ENCODE data around the gene CHID1. TPM values are rescaled to one million over a fixed set of nuclear protein-coding genes. Genes with fewer than 3 reads are reported as not detected.

CHID1 gene
- total RNA-seq, 2 experiments from 2014 or later: 61.5 to 61.6 TPM

DNA sequence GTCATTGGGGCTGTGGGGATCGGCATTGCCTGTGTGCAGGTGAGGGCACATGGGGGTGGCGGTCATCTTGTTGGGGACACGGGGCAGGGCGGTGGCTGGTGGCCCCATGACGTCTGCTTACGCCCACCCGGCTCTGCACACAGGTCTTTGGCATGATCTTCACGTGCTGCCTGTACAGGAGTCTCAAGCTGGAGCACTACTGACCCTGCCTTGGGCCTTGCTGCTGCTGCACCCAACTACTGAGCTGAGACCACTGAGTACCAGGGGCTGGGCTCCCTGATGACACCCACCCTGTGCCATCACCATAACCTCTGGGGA lies 72.7 kb downstream of the CHID1 start:
- POLR2A ChIA-PET: no interaction called here
- DNase-seq: no peak
- Mint-ChIP-seq H3K9me3 (no peaks in the 10 kb centered on the region), H3K27ac (no peak overlapping the region), H3K4me3 (no peak overlapping the region), H3K27me3 (no peaks in the 10 kb centered on the region), H3K36me3 (peaks cover 5% of the 10 kb centered on the region), H3K4me1 (ENCODE audit: low read depth) (peaks cover 23% of the 10 kb centered on the region)
- intact Hi-C loops (cut with micrococcal nuclease): no loop called here
- CTCF ChIA-PET: interaction anchor here (1.4 kb wide), 1 partner anchor 10 kb away, joined by 4 read pairs; no protein-coding TSS in a partner anchor

GRCh38 chr11:837189-837989 lies 73.2 kb downstream of the CHID1 start:
- peaks cover 5% of the 10 kb centered on the region for H3K36me3 Mint-ChIP-seq
- ChIA-PET POLR2A (interaction anchor here (1.5 kb wide), 1 partner anchor 11 kb away, joined by 4 read pairs; no protein-coding TSS in a partner anchor), CTCF (no interaction called here)
- intact Hi-C loops (cut with micrococcal nuclease): no loop called here
- H3K9me3 Mint-ChIP-seq: no peaks in the 10 kb centered on the region
- H3K27ac Mint-ChIP-seq: no peak overlapping the region
- H3K4me1 Mint-ChIP-seq (ENCODE audit: low read depth): peaks cover 23% of the 10 kb centered on the region
- no peak overlapping the region for H3K4me3 Mint-ChIP-seq
- DNase-seq: no peak
- H3K27me3 Mint-ChIP-seq: no peaks in the 10 kb centered on the region

- CTCF ChIA-PET: no interaction called here
Observed at GRCh38 chr11:836700-837099, 73.9 kb downstream of the CHID1 start.

DNA sequence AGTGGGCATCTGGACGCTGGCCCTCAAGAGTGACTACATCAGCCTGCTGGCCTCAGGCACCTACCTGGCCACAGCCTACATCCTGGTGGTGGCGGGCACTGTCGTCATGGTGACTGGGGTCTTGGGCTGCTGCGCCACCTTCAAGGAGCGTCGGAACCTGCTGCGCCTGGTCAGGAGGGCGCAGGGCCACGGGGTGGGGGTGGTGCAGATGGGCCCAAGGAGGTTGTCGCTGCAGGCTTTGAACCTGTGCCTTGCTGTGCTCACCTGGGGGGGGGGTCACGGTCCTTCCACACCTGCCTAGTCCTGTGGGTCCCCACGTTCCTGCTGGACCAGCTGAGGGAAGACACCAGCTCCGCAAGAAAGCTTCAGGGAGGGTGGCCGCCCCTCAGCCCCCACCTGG lies 74.3 kb downstream of the CHID1 start:
- DNase-seq: no peak
- H3K9me3 Mint-ChIP-seq: no peaks in the 10 kb centered on the region
- ChIA-PET POLR2A (interaction anchor here (1.5 kb wide), 1 partner anchor 10 kb away, joined by 4 read pairs; no protein-coding TSS in a partner anchor), CTCF (no interaction called here)
- H3K27ac Mint-ChIP-seq: no peak overlapping the region
- H3K4me1 Mint-ChIP-seq (ENCODE audit: low read depth): peaks cover 27% of the 10 kb centered on the region
- peaks cover 8% of the 10 kb centered on the region for H3K27me3 Mint-ChIP-seq
- H3K4me3 Mint-ChIP-seq: no peak overlapping the region
- H3K36me3 Mint-ChIP-seq: peaks cover 5% of the 10 kb centered on the region
- intact Hi-C loops (cut with micrococcal nuclease): no loop called here

More at GRCh38 chr11:836700-837099, 73.9 kb downstream of the CHID1 start:
- intact Hi-C loops (cut with micrococcal nuclease): no loop called here
- Mint-ChIP-seq H3K4me3 (no peak overlapping the region), H3K4me1 (ENCODE audit: low read depth) (peaks cover 25% of the 10 kb centered on the region), H3K27me3 (peaks cover 5% of the 10 kb centered on the region), H3K27ac (no peak overlapping the region), H3K9me3 (no peaks in the 10 kb centered on the region), H3K36me3 (peaks cover 5% of the 10 kb centered on the region)
- DNase-seq: no peak
- POLR2A ChIA-PET: interaction anchor here (1.5 kb wide), 1 partner anchor 10 kb away, joined by 4 read pairs; no protein-coding TSS in a partner anchor

DNA sequence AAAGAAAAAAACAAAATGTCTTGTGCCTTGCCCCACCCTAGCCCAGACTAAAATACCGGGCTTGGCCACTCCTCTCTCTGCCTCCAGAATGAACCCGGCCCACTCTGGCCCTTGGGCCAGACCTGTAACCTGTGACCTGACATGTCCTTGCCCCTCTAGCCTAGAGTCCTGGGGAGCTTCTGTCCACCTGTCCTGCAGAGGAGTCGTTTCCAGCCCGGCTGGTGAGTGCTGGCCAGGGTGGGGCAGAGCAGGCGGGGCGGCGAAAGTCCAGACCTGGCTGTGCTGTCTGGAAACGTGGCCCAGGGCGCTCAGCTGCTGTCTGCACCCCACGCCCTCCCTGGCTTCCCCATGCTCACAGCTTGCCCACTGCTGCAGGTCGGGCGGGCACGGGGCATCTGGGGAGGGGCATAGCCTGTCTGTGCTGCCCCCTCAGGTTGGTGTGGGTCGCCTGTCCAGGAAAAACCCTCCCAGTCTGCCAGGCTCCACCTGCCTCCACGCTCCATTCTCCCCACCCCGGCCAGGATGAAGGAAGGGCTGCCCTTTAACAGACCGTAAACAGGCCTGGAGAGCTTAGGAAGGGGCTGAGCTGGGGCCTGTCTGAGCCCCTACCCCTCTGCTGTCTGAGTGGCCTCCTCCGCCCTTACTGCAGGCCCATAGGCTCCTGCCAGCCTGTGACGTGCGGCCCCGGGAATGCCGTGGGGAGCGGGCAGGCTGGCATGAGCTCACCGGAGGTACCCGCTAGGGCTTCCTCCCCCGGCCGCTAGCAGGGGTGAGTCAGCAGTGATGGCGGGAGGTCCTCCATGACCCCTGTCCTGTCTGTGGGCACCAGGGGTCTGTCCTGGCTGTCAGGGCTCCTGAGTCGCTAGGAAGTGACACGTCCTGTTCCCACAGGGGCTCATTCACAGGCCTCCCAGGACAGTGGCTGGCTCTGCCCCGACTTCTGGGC lies 76.0 kb downstream of the CHID1 start:
- POLR2A ChIA-PET: interaction anchor here (2.2 kb wide), 1 partner anchor 8 kb away, joined by 12 read pairs; the partner anchor contains the start of genes POLR2L and TSPAN4
- DNase-seq: no peak
- intact Hi-C loops (cut with micrococcal nuclease): no loop called here

DNA sequence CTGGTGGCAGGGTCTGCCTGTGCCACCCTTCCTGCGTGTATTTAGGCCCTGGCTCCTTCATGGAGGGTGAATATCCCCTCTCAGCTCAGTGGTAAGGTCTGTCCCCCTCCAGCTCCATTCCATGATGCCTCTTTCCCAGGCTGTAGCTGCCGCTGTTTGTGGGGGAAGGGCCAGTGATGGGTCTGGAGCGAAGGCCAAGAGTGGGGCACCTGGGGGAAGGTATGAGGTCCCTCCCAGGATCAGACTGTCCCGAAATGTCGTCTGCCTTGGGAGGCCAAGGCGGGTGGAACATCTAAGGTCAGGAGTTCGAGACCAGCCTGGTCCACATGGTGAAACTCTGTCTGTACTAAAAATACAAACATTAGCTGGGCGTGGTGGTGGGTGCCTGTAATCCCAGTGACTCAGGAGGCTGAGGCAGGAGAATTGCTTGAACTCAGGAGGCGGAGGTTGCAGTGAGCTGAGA lies 76.7 kb downstream of the CHID1 start:
- Mint-ChIP-seq H3K4me3 (peak overlapping the region; percentile 65), H3K27me3 (peaks cover 21% of the 10 kb centered on the region), H3K27ac (no peak overlapping the region), H3K4me1 (ENCODE audit: low read depth) (peaks cover 22% of the 10 kb centered on the region), H3K9me3 (no peaks in the 10 kb centered on the region), H3K36me3 (peaks cover 1% of the 10 kb centered on the region)
- ChIA-PET POLR2A (interaction anchor here (1.7 to 2.2 kb wide), 2 partner anchors 9 to 14 kb away, joined by 7 to 12 read pairs; partner anchors contain the start of genes PNPLA2, POLR2L and TSPAN4), CTCF (no interaction called here)
- intact Hi-C loops (cut with micrococcal nuclease): no loop called here
- DNase-seq: no peak

More for the DNA sequence above, 76.0 kb downstream of the CHID1 start:
- Mint-ChIP-seq H3K27ac (no peak overlapping the region), H3K4me3 (no peak overlapping the region), H3K27me3 (peaks cover 14% of the 10 kb centered on the region), H3K4me1 (ENCODE audit: low read depth) (peaks cover 18% of the 10 kb centered on the region), H3K9me3 (no peaks in the 10 kb centered on the region), H3K36me3 (peaks cover 2% of the 10 kb centered on the region)
- CTCF ChIA-PET: interaction anchor here (0.5 kb wide), 1 partner anchor 554 kb away, joined by 3 read pairs; no protein-coding TSS in a partner anchor

DNA sequence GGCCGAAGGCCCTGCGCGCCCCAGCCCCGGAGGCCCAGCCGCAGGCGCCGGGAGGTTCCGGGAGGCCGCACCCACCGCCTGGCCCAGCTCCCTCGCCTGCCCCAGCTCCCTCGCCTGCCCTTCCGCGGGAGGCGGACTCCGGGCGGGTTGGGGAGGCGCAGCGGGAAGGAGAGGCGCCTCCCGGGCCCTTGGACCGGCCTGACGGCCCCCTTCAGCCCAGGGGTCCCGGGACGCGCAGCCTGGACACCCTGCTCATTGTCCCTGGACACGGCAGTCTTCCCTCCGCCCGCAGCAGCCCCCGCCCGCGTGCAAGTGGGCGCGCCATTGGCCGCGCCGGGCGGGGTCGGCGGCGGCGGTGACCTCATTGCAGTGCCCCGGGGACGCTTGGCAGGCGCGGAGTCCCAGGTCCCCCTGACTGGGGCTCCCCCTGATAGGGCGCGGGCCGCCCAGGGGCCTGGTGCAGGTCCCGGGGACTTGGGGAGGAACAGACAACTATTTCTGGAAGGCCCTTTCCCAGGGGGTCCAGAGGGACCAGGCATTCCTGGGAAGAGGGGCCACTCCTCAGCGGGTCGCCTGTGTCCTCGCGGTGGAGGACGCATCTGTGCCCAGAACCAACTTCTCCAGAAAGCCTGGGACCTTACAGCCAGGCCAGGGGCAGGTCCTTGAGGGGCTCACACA lies 77.4 kb downstream of the CHID1 start:
- CTCF ChIA-PET: interaction anchor here (1.2 kb wide), 2 partner anchors 10 to 14 kb away, joined by 3 to 5 read pairs; partner anchors contain the start of genes POLR2L and TSPAN4

GRCh38 chr11:832529-833113 lies 78.0 kb downstream of the CHID1 start, which contains the start of gene CD151:
Gene CD151 (plus strand): TSS chr11:832952. CDS start chr11:836070, 3,118 bp downstream.
- DNase-seq: peak; percentile 67
- H3K27ac Mint-ChIP-seq: no peak within 1 kb of the TSS
- H3K4me1 Mint-ChIP-seq (ENCODE audit: low read depth): peaks cover 27% of the 10 kb centered on the region
- POLR2A ChIA-PET: interaction anchor here (1.7 to 2.2 kb wide), 2 partner anchors 10 to 13 kb away, joined by 7 to 12 read pairs; partner anchors contain the start of genes PNPLA2, POLR2L and TSPAN4
- H3K36me3 Mint-ChIP-seq: no peaks in the 10 kb centered on the region
- H3K4me3 Mint-ChIP-seq: peak within 1 kb of the TSS; percentile 65
- CTCF ChIA-PET: interaction anchor here (1.2 kb wide), 2 partner anchors 10 to 15 kb away, joined by 3 to 5 read pairs; partner anchors contain the start of genes POLR2L and TSPAN4
- H3K9me3 Mint-ChIP-seq: no peaks in the 10 kb centered on the region
- peaks cover 33% of the 10 kb centered on the region for H3K27me3 Mint-ChIP-seq
- intact Hi-C loops (cut with micrococcal nuclease): loop anchor here (1.0 kb wide), 1 partner anchor 10 kb away; the partner anchor contains the start of genes POLR2L and TSPAN4

More for the DNA sequence above, 77.4 kb downstream of the CHID1 start:
- no peak overlapping the region for H3K27ac Mint-ChIP-seq
- peak; percentile 50 for DNase-seq
- peaks cover 26% of the 10 kb centered on the region for H3K27me3 Mint-ChIP-seq
- H3K9me3 Mint-ChIP-seq: no peaks in the 10 kb centered on the region
- peak overlapping the region; percentile 65 for H3K4me3 Mint-ChIP-seq
- H3K36me3 Mint-ChIP-seq: no peaks in the 10 kb centered on the region
- intact Hi-C loops (cut with micrococcal nuclease): no loop called here
- peaks cover 24% of the 10 kb centered on the region for H3K4me1 Mint-ChIP-seq (ENCODE audit: low read depth)
- POLR2A ChIA-PET: interaction anchor here (1.7 to 2.2 kb wide), 2 partner anchors 10 to 14 kb away, joined by 7 to 12 read pairs; partner anchors contain the start of genes PNPLA2, POLR2L and TSPAN4

DNA sequence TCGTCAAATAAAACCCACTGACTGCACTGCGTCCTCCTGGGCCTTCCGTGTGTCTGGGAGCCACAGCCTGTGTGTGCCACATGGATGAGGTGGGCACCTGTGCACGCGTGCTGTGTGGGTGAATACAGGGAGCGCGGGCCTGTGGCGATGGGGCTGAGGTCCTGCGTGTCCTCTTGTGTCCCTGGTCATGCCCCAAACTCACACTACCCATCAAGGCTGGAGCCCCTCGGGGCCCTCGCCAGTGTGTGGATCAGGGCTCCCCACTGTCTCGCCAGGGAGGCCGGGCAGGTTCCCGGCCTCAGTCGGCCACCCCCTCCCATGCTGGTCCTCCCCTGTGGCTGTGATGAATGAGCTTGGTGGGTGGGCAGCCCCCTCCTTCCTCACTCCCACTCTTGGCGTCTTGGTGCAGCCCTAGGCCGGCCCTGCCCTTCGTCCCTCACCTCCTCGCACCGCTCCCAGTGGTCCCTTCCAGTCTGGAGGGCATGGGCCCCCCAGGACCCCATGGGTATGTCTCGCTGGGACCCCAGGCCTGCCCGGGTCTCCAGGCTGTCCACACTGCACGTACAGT lies 78.6 kb downstream of the CHID1 start:
- Mint-ChIP-seq H3K27me3 (peaks cover 35% of the 10 kb centered on the region), H3K4me3 (no peak overlapping the region), H3K27ac (no peak overlapping the region), H3K4me1 (ENCODE audit: low read depth) (peaks cover 30% of the 10 kb centered on the region), H3K36me3 (no peaks in the 10 kb centered on the region), H3K9me3 (no peaks in the 10 kb centered on the region)
- DNase-seq: no peak
- POLR2A ChIA-PET: interaction anchor here (1.7 kb wide), 1 partner anchor 13 kb away, joined by 7 read pairs; the partner anchor contains the start of gene PNPLA2
- intact Hi-C loops (cut with micrococcal nuclease): loop anchor here (1.0 kb wide), 1 partner anchor 10 kb away; the partner anchor contains the start of genes POLR2L and TSPAN4
- CTCF ChIA-PET: interaction anchor here (1.2 kb wide), 2 partner anchors 11 to 16 kb away, joined by 3 to 5 read pairs; partner anchors contain the start of genes POLR2L and TSPAN4

DNA sequence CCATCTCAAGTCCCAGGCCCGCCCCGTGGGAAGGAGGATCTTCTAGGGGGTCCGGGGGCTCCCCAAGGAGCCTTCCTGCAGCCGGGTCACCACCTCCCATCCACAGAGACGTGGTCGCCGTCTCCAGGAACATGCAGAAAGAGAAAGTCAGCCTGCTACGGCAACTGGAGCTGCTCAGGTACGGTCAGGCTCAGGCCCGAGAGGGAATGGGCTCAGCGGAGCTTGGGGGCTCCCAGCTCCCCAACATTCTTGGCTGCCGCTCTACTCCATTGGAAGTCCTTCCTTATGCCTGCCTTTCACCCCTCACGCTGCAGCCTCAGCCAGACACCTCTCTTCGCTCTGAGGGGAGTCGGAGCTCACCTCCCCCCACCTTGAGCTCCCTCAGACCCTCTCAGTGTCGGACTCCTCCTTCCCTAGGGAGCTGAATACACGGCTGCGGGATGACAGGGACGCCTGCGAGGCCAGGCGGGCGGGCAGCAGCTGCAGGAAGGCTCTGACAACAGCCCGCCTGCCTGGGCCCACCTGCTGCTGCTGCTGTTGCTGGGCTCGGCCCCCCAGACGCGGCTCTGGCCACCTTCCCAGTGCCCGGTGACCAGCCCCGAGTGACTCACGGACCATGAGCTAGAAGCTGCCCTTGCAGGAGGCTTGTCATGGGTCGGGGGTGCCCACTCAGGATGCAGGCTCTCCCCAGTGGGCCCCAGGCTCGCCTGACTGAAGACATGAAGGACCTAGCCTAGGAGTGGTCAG lies 79.3 kb downstream of the CHID1 start:
- ChIA-PET POLR2A (interaction anchor here (0.7 to 0.9 kb wide), 2 partner anchors 8 to 12 kb away, joined by 3 read pairs; partner anchors contain the start of gene PNPLA2), CTCF (no interaction called here)
- Mint-ChIP-seq H3K4me1 (ENCODE audit: low read depth) (peaks cover 33% of the 10 kb centered on the region), H3K4me3 (no peak overlapping the region), H3K27ac (no peak overlapping the region), H3K36me3 (no peaks in the 10 kb centered on the region), H3K9me3 (no peaks in the 10 kb centered on the region), H3K27me3 (peaks cover 35% of the 10 kb centered on the region)
- no peak for DNase-seq
- intact Hi-C loops (cut with micrococcal nuclease): no loop called here

Measured in activated CD4-positive, alpha-beta memory T cell treated with anti-CD3 and anti-CD28 coated beads for 36 hours (primary cell).